ENCODE measurements around the gene ELAVL3. TPM values are rescaled to one million over a fixed set of nuclear protein-coding genes. Genes with fewer than 3 reads are reported as not detected.

Gene ELAVL3
- total RNA-seq, 1 experiment from 2014 or later: 1.4 TPM

GRCh38 chr19:11426656-11427055 is 54.2 kb downstream of the ELAVL3 start:
- H3K27ac Mint-ChIP-seq: no peak overlapping the region
- H3K9me3 Mint-ChIP-seq: no peaks in the 10 kb centered on the region
- POLR2A ChIA-PET: interaction anchor here (1.0 kb wide), 1 partner anchor 9 kb away, joined by 3 read pairs; the partner anchor contains the start of genes ODAD3 and PRKCSH
- ATAC-seq: no peak
- CTCF ChIA-PET: interaction anchor here (0.6 to 2.9 kb wide), 3 partner anchors 8 to 46 kb away, joined by 3 to 11 read pairs (median 8); partner anchors contain the start of genes EPOR, ODAD3 and PRKCSH
- no peak for DNase-seq (ENCODE audit: low spot score)
- no peak overlapping the region for H3K4me3 Mint-ChIP-seq
- TF ChIP-seq ERG (CRISPR knock-in tag; IDR thresholded peaks at IDR 0.05): no peak
- no peak for TF ChIP-seq SP1 (CRISPR knock-in tag; conservative IDR thresholded peaks at IDR 0.05)
- no peak for TF ChIP-seq ZNF425 (CRISPR knock-in tag; conservative IDR thresholded peaks at IDR 0.05)
- TF ChIP-seq GRHL2 (CRISPR knock-in tag; IDR thresholded peaks at IDR 0.05; ENCODE audit: insufficient replicate concordance, severe bottlenecking): no peak
- no peak for TF ChIP-seq ZNF532 (CRISPR knock-in tag; IDR thresholded peaks at IDR 0.05; ENCODE audit: borderline replicate concordance)
- no peak for TF ChIP-seq NFATC4 (CRISPR knock-in tag; IDR thresholded peaks at IDR 0.05)
- TF ChIP-seq ZBTB43 (CRISPR knock-in tag; IDR thresholded peaks at IDR 0.05): no peak
- no peak for TF ChIP-seq ETV6 (CRISPR knock-in tag; IDR thresholded peaks at IDR 0.05)
- no peak for TF ChIP-seq ATF1 (CRISPR knock-in tag; IDR thresholded peaks at IDR 0.05)
- no peak for TF ChIP-seq PREB (CRISPR knock-in tag; IDR thresholded peaks at IDR 0.05; ENCODE audit: borderline replicate concordance)
- TF ChIP-seq NR1H2 (CRISPR knock-in tag; IDR thresholded peaks at IDR 0.05): no peak
- no peak for TF ChIP-seq TEAD1 (CRISPR knock-in tag; IDR thresholded peaks at IDR 0.05)
- no peak for TF ChIP-seq ZMAT4 (CRISPR knock-in tag; IDR thresholded peaks at IDR 0.05)
- no peak for TF ChIP-seq USF1 (CRISPR knock-in tag; IDR thresholded peaks at IDR 0.05)
- TF ChIP-seq TCF7 (CRISPR knock-in tag; IDR thresholded peaks at IDR 0.05; ENCODE audit: low read depth): no peak
- peaks cover 7% of the 10 kb centered on the region for H3K4me1 Mint-ChIP-seq
- peaks cover 15% of the 10 kb centered on the region for H3K27me3 Mint-ChIP-seq (ENCODE audit: low read depth)
- H3K36me3 Mint-ChIP-seq: no peaks in the 10 kb centered on the region

All from WTC11 (cell line).